ENCODE measurements around the gene DOP1B. TPM values are rescaled to one million over a fixed set of nuclear protein-coding genes. Genes with fewer than 3 reads are reported as not detected.

Gene DOP1B
- total and polyA plus RNA-seq, 12 donors: 1.1 to 39.1 (median 6.9) TPM

DNA sequence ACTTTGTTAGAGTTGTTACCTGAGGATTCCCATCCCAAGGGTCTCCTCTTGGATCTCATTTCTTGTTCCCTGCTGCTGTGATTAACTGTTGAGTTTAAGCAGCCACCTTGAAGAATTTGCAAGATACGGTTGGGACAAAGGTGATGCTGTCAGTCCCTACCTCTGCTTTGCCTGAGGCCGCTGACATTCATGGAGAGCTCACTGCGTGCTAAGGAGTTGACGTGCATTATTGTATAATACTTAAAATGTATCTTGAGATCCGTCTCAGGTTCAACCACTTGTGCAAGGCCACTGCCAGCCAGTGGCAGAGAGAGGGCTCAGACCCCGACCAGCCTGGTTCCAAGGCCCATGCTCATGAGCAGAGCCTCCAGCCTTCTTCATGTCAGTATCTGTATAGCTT is 14.2 kb downstream of the DOP1B start:
- WGBS, 4 donors: 95 to 100% (median 98%) methylated on average over 5 to 6 of the region's 6 CpGs

DNA sequence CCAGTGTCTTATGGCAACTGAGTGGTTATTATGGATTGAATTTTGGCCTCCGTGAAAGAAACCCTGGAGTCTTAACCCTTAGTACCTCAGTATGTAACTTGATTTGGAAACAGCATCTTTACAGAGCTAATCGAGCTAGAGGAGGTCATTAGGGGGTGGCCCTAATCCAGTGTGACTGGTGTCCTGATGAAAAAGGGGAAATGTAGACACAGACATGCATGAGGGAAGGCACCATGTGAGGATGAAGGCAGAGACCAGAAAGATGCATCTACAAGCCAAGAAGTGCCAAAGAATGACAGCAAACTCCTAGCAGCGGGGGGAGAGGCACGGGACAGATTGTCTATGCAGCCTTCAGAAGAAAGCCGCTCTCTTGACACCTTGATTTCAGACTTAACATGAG is 14.7 kb downstream of the DOP1B start:
- Histone ChIP-seq H3K4me1 (replicated peaks in 1 of 2) (no peaks in the 10 kb centered on the region), H3K27ac (peak overlapping the region in 1 of 5 donors; percentile 10), H3K9me3 (replicated peaks in 1 of 3) (no peaks in the 10 kb centered on the region), H3K4me3 (no peak overlapping the region), H3K36me3 (replicated peaks in 1 of 2) (no peaks in the 10 kb centered on the region), H3K27me3 (no peaks in the 10 kb centered on the region)
- WGBS, 4 donors: 75 to 86% (median 84%) methylated on average over 5 of the region's 5 CpGs
- DNase-seq: no peak
- no peak for TF ChIP-seq POLR2A (IDR thresholded peaks at IDR 0.05)
- TF ChIP-seq, protein P1, sequence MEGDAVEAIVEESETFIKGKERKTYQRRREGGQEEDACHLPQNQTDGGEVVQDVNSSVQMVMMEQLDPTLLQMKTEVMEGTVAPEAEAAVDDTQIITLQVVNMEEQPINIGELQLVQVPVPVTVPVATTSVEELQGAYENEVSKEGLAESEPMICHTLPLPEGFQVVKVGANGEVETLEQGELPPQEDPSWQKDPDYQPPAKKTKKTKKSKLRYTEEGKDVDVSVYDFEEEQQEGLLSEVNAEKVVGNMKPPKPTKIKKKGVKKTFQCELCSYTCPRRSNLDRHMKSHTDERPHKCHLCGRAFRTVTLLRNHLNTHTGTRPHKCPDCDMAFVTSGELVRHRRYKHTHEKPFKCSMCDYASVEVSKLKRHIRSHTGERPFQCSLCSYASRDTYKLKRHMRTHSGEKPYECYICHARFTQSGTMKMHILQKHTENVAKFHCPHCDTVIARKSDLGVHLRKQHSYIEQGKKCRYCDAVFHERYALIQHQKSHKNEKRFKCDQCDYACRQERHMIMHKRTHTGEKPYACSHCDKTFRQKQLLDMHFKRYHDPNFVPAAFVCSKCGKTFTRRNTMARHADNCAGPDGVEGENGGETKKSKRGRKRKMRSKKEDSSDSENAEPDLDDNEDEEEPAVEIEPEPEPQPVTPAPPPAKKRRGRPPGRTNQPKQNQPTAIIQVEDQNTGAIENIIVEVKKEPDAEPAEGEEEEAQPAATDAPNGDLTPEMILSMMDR (IDR thresholded peaks at IDR 0.05): no peak
- intact Hi-C loops (cut with DNase I): no loop called here

More for the DNA sequence above, 14.2 kb downstream of the DOP1B start:
- no peaks in the 10 kb centered on the region for H3K4me1 ChIP-seq (replicated peaks in 1 of 2)
- no peak overlapping the region for H3K4me3 ChIP-seq
- TF ChIP-seq, protein P1 (IDR thresholded peaks at IDR 0.05): no peak
- TF ChIP-seq POLR2A (IDR thresholded peaks at IDR 0.05): no peak
- no peaks in the 10 kb centered on the region for H3K27me3 ChIP-seq
- intact Hi-C loops (cut with DNase I): no loop called here
- no peaks in the 10 kb centered on the region for H3K36me3 ChIP-seq (replicated peaks in 1 of 2)
- DNase-seq: no peak
- no peak overlapping the region for H3K27ac ChIP-seq
- no peaks in the 10 kb centered on the region for H3K9me3 ChIP-seq (replicated peaks in 1 of 3)

DNA sequence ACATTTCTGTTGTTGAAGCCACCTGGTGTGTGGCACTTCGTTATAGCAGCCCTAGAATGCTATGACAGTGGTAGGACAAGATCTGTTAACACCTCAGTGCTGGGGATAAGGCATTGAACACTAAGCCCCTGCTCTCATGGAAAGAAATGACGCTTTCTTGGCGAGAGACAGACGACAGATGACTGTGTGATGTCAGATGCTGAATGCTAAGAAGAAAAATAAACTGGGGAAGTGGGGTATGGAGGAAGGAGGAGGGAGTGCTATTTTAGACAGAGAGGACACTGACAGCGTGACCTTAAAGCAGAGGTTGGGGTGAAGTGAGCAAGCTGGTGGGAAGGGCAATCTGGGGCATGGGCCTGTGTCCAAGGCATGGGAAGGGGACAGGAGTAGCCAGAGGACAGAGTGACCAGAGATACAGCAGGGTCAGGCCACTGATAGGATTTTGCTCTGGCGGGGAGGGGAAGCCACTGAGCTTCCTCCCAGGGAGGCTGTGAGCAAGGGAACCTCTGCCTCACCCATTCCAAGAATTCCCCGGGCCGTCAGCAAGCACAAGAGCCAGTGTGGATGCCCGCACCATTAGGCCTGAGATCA is 15.2 kb downstream of the DOP1B start:
- peak overlapping the region in 1 of 5 donors; percentile 10 for H3K27ac ChIP-seq
- 57 to 64% (median 62%) methylated on average over 7 to 9 of the region's 9 CpGs for WGBS, 4 donors
- TF ChIP-seq, protein P1 (IDR thresholded peaks at IDR 0.05): no peak
- no peak for TF ChIP-seq POLR2A (IDR thresholded peaks at IDR 0.05)

DNA sequence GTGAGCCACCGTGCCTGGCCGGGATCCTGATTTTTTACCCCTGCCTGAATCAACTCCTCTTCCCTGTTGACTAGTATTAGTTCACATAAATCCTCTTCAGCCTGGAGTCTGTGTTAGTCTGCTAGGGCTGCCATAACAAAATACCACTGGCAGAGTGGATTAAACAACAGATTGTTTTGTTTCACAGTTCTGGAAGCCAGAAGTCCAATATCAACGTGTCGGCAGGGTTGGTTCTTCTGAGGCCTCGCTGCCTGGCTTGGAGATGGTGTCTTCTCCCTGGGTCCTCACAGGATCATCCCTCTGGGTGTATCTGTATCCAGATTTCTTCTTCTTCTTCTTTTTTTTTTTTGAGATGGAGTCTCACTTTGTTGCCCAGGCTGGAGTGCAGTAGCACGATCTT is 18.2 kb downstream of the DOP1B start:
- WGBS, 4 donors: 93 to 98% (median 96%) methylated on average over 6 of the region's 6 CpGs
- no peaks in the 10 kb centered on the region for H3K4me1 ChIP-seq (replicated peaks in 1 of 2)
- no peak for DNase-seq
- no peak overlapping the region for H3K27ac ChIP-seq
- H3K9me3 ChIP-seq (replicated peaks in 1 of 3): no peaks in the 10 kb centered on the region
- no peak for TF ChIP-seq POLR2A (IDR thresholded peaks at IDR 0.05)
- TF ChIP-seq, protein P1 (IDR thresholded peaks at IDR 0.05): no peak
- H3K36me3 ChIP-seq (replicated peaks in 1 of 2): no peaks in the 10 kb centered on the region
- no peak overlapping the region for H3K4me3 ChIP-seq
- no peaks in the 10 kb centered on the region for H3K27me3 ChIP-seq
- intact Hi-C loops (cut with DNase I): no loop called here

More for the DNA sequence above, 15.2 kb downstream of the DOP1B start:
- Histone ChIP-seq H3K4me1 (replicated peaks in 1 of 2) (no peaks in the 10 kb centered on the region), H3K36me3 (replicated peaks in 1 of 2) (no peaks in the 10 kb centered on the region), H3K27me3 (no peaks in the 10 kb centered on the region), H3K9me3 (replicated peaks in 1 of 3) (no peaks in the 10 kb centered on the region), H3K4me3 (no peak overlapping the region)
- DNase-seq: peak in 1 of 7 donors; percentile 20
- intact Hi-C loops (cut with DNase I): no loop called here

Measured in adrenal gland (tissue), 12 donors.